Motor neuron (in vitro differentiated cells): ENCODE data around the gene CPED1. TPM values are rescaled to one million over a fixed set of nuclear protein-coding genes. Genes with fewer than 3 reads are reported as not detected.
"Not testable (repeated sequence)": the region's sequence is repeated elsewhere in the genome, so short reads cannot be mapped to it uniquely, and the experiment has no call there.

Experiments used
- ATAC-seq, 8 experiments: fragments of 200-7000 bp; cut with Tn5 transposase; replicated peaks in 6 of 8; 2 replicates each; pipeline ENCODE4 v1.8.0; 2021; ENCODE audit warnings: mild to moderate bottlenecking in 8 of 8, moderate library complexity in 8 of 8
- H3K27ac ChIP-seq, 2 donors: fragments of 250-450 bp; sonication (Bioruptor Pico); 2 replicates each; pipeline ENCODE4 v1.9.0; 2021; ENCODE audit warnings: antibody characterized with exemption in 2 of 2, mild to moderate bottlenecking in 2 of 2, moderate library complexity in 1 of 2
- H3K4me1 ChIP-seq, 2 donors: fragments of 250-450 bp; sonication (Bioruptor Pico); replicated peaks in 1 of 2; 2 replicates each; pipeline ENCODE4 v1.6.1; 2021; ENCODE audit warnings: antibody characterized with exemption in 2 of 2, mild to moderate bottlenecking in 2 of 2, moderate library complexity in 1 of 2
- H3K4me3 ChIP-seq, 5 donors: fragments of 250-450 bp; sonication (Bioruptor Pico); 2 replicates each; pipeline ENCODE4 v1.9.0; 2021; ENCODE audit warnings: antibody characterized with exemption in 5 of 5, mild to moderate bottlenecking in 5 of 5, moderate library complexity in 4 of 5
- WGBS, 10 experiments: fragments of 450-650 bp; shearing (Covaris generic); methylation state at CpG; one replicate each; pipeline ENCODE4 v1.0.0; 2022; 5-methylcytosine and 5-hydroxymethylcytosine counted together
- in situ Hi-C, 9 experiments: fragments of 400-800 bp; cut with MboI; loops; one replicate each; pipeline ENCODE4 v1.15.0; 2021; ENCODE audit warnings: low sequenced_read_pairs in 9 of 9, low pct_unique_long_range_greater_than_20kb in 2 of 9; ENCODE audit not compliant: unreplicated experiment in 9 of 9
- total RNA-seq, 8 experiments: library from RNA; unstranded; fragments of 300-600 nt; gene quantifications; 2 replicates each; pipeline versions ENCODE4 v1.2.3 to v1.2.4, GENCODE V29; 2022

Gene CPED1
- total RNA-seq, 8 experiments from 2014 or later, result 0.05 to 21.8 (median 0.47) TPM; not detected in 1

GRCh38 chr7:121285066-121285667 is 296.7 kb downstream of the CPED1 start:
- in situ Hi-C loops, result no loop called here
- H3K4me1 ChIP-seq, result no peaks in the 10 kb centered on the region
- WGBS, 10 experiments, result 80 to 100% (median 100%) methylated on average over 1 of the region's 1 CpG; no CpG with 5 or more reads in 6 of the 10 experiments
- H3K27ac ChIP-seq, result no peak overlapping the region
- ATAC-seq, result no peak
- H3K4me3 ChIP-seq, result no peak overlapping the region

DNA sequence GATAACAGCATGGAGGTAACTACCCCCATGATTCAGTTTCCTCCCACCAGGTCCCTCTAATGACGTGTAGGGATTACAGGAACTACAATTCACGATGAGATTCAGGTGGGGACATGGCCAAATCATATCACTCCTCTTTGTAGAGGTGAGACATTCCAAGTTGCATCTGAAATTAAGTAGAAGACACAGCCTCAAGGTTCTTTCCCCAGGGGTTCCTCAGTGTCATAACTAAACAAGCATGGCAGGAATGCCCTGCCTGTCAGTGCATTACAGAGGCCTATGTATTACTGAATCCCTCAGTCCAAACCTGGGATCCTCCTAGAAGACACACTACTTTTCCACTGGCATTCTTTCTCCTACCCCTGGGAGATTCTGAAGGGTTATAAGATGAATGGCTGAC is 297.7 kb downstream of the CPED1 start:
- no peak for ATAC-seq
- Histone ChIP-seq H3K4me1 (no peaks in the 10 kb centered on the region), H3K27ac (no peak overlapping the region), H3K4me3 (no peak overlapping the region)
- 80 to 100% (median 92%) methylated on average over 1 to 2 of the region's 2 CpGs; no CpG with 5 or more reads in 5 of the 10 experiments for WGBS, 10 experiments
- in situ Hi-C loops, result no loop called here

- Histone ChIP-seq H3K27ac (no peak overlapping the region), H3K4me1 (no peaks in the 10 kb centered on the region), H3K4me3 (no peak overlapping the region)
- ATAC-seq, result peak in 2 of 8 experiments; percentile 55 to 82
- WGBS, 10 experiments, result 11 to 100% (median 92%) methylated on average over 1 to 4 of the region's 6 CpGs
- in situ Hi-C loops, result no loop called here
Measured at GRCh38 chr7:121286742-121287734, 298.5 kb downstream of the CPED1 start.

- Histone ChIP-seq H3K4me3 (no peak overlapping the region), H3K4me1 (no peaks in the 10 kb centered on the region), H3K27ac (no peak overlapping the region)
- in situ Hi-C loops, result no loop called here
- no peak for ATAC-seq
Measured at GRCh38 chr7:121288894-121289293, 300.4 kb downstream of the CPED1 start.

- H3K4me1 ChIP-seq, in situ Hi-C loops, H3K27ac ChIP-seq, ATAC-seq, H3K4me3 ChIP-seq: not testable (repeated sequence)
- WGBS, 10 experiments, result 78 to 100% (median 89%) methylated on average over 1 to 4 of the region's 5 CpGs; no CpG with 5 or more reads in 4 of the 10 experiments
Measured at GRCh38 chr7:121289930-121290329, 301.4 kb downstream of the CPED1 start.

- ATAC-seq, result no peak
- WGBS, 10 experiments, result 50 to 100% (median 86%) methylated on average over 1 to 2 of the region's 2 CpGs; no CpG with 5 or more reads in 1 of the 10 experiments
- Histone ChIP-seq H3K27ac (no peak overlapping the region), H3K4me1 (no peaks in the 10 kb centered on the region), H3K4me3 (no peak overlapping the region)
- in situ Hi-C loops, result no loop called here
Measured at GRCh38 chr7:121294448-121294992, 306.0 kb downstream of the CPED1 start.

GRCh38 chr7:121297843-121298242 is 309.3 kb downstream of the CPED1 start:
- WGBS, 10 experiments, result 70 to 100% (median 91%) methylated on average over 2 of the region's 2 CpGs; no CpG with 5 or more reads in 2 of the 10 experiments
- in situ Hi-C loops, result no loop called here
- no peaks in the 10 kb centered on the region for H3K4me1 ChIP-seq
- no peak overlapping the region for H3K27ac ChIP-seq
- no peak for ATAC-seq
- no peak overlapping the region for H3K4me3 ChIP-seq

DNA sequence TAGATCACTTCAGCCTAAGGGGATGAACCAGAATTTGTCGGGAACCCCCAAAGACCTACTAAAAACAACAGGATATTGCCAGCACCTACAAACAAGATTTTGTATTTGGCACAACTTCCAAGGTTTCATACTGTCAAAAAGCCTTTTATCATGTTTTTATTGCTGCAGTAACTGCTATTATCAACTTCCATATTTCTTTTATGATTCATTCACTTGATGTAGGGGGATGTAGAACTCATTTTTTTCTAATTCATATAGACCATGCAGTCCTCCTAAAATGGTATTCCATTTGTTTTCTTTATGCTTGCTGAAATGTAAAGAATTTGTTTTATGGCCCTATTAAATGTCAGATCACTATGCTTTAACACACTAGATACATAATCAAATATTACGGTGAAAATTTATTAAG is 310.3 kb downstream of the CPED1 start:
- Histone ChIP-seq H3K27ac (no peak overlapping the region), H3K4me1 (no peaks in the 10 kb centered on the region), H3K4me3 (no peak overlapping the region)
- ATAC-seq, result no peak
- in situ Hi-C loops, result no loop called here
- 81 to 100% (median 97%) methylated on average over 1 to 2 of the region's 2 CpGs; no CpG with 5 or more reads in 1 of the 10 experiments for WGBS, 10 experiments

DNA sequence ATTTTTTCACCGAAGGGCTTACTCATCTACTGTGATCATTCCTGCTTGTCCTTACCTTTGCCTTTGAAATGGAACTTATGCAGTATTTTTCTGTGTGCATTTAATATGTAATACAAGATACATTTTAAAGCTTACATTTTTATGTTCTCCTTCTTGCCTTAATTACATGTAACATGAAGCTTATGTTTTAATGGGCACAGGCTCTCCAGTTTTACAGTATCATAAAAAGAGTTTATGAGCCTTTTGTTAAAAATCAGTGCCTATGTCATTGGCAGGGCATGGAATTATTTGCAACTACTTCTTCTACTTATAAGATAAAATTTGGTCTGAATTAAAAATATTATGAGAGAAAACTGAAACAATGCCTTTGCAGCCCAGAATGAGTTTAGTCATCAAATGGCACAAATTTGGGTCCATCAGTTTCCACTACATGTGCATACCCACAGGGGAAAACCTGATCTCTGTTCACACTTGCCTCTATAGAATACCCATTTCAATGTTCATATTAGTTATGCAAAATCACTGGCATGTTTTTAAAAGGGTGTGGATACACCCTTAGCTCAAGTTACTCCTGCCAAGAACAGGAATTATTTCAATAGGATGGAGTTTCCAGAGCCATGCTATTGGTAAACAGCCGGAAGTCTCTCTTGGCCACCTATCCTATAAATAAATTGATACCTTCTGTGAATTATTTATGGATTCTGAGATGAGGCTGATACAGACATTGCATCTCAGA is 312.3 kb downstream of the CPED1 start:
- peak in 3 of 8 experiments; percentile 73 to 77 (median 75) for ATAC-seq
- 30 to 100% (median 82%) methylated on average over 1 to 2 of the region's 2 CpGs for WGBS, 10 experiments
- in situ Hi-C loops, result no loop called here
- no peak overlapping the region for H3K27ac ChIP-seq
- no peaks in the 10 kb centered on the region for H3K4me1 ChIP-seq
- H3K4me3 ChIP-seq, result no peak overlapping the region

DNA sequence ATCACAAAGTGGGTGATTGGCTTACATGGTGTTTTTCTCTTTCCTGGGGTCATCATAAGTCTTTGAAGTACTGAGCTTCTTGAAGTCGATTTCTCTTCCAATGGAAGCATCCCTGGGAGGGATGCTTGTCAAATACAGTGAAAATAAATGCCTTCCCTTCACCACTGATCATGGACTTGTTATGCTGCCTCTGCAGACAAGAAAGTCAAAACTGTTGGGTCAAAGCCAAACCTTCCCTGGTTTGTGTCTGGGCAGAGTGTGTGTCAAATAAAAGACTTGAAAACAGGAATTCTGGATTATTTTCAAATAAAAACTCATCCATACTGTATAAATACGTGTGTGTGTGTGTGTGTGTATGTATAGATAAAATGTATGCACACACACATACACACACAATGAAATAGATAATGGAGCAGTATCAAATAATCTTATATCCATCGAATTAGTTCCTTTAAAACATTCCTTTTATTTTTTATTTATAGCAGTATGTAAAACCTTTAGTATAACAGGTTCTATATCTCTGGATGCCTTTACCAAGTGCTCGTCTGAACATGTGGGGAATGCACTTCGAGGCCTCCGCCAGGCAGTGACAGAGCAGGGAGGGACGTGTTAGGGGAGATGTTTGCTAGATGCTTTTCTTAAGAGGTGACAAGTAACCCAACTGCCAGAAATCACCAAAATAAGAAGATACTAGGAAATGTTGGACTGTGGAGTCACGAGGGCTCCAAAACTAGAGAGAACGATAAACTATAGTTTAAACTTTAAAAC is 313.1 kb downstream of the CPED1 start:
- Histone ChIP-seq H3K27ac (no peak overlapping the region), H3K4me1 (no peaks in the 10 kb centered on the region), H3K4me3 (no peak overlapping the region)
- peak in 2 of 8 experiments; percentile 26 to 35 for ATAC-seq
- in situ Hi-C loops, result no loop called here
- 33 to 94% (median 79%) methylated on average over 2 to 9 of the region's 9 CpGs for WGBS, 10 experiments

GRCh38 chr7:121302214-121302745 is 313.8 kb downstream of the CPED1 start:
- Histone ChIP-seq H3K27ac (no peak overlapping the region), H3K4me1 (no peaks in the 10 kb centered on the region), H3K4me3 (no peak overlapping the region)
- WGBS, 10 experiments, result 12 to 90% (median 79%) methylated on average over 1 to 7 of the region's 8 CpGs; no CpG with 5 or more reads in 1 of the 10 experiments
- ATAC-seq, result peak in 2 of 8 experiments; percentile 33 to 40
- in situ Hi-C loops, result no loop called here
